RKO (cell line): ENCODE measurements around the gene MAP7D3.
"Not testable (repeated sequence)": the region's sequence is repeated elsewhere in the genome, so short reads cannot be mapped to it uniquely, and the experiment has no call there.

ENCODE experiments used
- DNase-seq: peaks from one replicate; pipeline ENCODE4 v3.0.0-alpha.2; 2016; ENCODE audit warnings: low spot score

MAP7D3 gene

DNA sequence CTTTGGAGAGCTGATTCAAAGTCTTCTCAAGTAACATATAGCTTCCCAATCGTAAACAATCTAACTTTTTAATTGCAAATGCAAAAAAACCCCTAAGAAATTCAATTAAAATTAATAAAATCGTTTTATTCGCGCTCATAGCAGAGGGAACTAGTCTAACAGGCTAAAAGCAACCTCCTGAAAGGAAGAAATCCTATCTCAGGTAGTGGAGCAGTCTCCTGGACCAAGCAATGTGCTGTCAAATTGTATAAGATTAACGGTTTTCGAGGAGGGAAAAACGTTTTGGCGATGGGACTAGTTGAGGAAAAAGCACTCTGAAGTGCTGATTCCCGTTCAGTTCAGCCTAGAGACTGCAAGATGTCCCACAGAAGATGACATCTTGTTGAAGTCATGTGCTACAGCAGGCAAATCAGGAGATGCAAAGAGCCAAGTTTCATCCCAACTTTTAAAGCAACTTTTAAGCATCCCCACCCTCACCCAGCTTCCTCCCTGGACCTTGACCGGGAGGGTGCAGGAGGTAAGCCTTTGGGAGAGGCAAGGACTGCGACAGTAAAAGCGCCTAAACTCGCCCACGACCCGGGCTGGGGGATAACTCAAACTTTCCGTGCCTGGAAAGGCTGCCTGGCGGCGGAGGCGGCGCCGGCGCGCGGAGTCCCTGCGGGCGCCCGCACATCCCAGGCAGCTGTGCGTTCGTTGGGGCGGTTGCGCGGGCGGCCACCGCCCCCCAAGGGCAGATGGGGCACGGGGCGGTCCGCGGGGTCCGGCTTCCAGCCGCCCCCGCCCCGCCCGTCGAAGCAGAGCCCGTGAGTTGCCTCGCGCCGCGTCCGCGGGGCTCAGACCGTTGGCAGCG is 784 bp downstream of the MAP7D3 start:
- peak; percentile 42 for DNase-seq

DNA sequence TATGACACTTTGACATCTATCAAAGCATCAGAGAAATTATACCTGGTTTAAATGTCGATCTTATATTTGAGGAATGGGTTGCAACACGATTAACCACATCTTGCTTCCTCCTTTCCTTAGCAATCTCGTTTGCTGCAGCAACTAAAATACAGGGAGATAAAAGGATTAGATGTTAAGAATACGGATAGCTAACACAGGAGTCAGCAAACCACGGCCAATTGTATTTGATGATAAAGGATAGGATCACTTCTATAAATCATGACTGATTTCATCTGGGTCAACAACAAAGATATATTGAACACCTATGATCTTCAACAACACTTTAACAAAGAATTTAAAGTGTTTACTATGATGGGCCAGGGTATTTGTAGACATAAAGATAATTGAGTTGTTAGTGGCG is 5.0 kb downstream of the MAP7D3 start:
- DNase-seq, result no peak

DNA sequence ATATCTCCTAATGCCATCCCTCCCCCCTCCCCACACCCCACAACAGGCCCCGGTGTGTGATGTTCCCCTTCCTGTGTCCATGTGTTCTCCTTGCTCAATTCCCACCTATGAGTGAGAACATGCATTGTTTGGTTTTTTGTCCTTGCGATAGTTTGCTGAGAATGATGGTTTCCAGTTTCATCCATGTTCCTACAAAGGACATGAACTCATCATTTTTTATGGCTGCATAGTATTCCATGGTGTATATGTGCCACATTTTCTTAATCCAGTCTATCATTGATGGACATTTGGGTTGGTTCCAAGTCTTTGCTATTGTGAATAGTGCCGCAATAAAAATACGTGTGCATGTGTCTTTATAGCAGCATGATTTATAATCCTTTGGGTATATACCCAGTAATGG is 13.4 kb downstream of the MAP7D3 start:
- DNase-seq, result not testable (repeated sequence)

DNA sequence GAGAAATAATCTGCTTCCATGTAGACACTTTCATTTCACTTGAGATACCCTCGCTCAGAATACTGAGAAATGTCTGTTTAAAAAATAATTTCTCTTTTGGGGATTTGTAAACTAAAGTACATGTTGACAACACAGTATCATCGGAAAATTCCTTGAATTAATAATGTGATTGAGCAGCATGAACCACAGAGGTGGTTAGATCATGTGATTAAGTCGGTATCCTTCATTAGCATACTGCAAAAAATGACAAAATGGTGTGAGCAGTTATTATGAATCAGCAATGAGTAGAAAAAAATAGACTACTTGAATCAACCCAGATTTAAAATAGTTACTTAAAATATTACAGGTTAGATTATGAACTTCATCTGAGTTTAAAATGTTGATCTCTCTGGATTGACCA is 14.1 kb downstream of the MAP7D3 start:
- no peak for DNase-seq

DNA sequence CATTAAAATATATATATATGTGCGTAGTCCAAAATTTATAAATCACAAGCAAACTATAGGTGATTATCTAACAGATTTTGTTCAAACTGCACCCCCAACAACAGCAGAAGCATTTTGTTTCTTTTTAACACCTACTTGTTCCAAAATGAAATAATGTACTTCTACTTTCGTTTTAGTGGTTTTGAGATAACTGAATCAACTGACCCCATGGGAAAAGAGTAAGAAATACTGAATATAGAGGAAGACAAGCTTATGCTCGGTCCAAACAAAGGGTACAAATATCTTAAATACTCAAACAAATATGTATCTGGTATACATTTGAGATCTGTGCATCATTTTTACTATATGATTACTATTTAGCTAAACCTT is 22.4 kb downstream of the MAP7D3 start:
- DNase-seq, result no peak

DNA sequence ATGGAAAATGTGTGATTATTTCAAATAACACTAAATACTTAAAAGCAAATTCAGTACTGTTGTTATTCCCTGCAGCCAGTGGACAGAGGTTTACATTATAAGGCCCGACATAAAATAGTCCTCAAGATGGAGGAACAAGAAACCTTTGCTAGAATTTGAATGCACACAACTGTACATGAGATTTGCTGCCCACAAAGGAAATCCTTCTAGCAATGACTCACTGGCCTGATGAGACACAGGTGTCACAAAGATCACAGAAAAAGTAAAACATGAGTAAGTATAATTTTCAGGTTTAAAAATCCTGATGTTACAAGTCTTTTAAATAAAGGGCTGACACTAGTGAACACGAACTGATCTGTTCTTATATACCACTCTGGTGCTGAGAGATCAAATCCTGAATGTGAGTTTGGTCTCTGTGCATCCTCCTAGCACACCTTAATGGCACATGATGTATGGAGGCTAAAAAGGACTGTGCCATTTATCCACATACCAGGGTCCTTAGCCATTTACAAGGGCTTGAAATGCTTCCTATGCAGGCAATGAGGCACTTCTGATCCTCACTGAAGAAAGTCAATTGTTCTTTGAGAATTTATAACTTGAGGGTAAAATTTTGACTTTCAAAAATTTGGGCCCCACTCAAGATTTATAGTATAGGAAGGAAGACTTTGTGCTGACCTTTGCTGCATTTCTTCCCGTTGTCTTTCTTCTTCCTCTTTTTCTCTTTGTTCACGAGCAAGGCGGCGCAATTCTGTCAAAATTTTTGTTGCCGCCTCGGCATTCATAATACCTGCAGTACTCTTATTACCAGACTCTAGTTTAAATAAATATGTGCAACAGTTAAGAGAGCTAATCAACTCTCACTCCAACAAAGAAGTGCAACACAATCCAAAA is 23.0 kb downstream of the MAP7D3 start:
- no peak for DNase-seq

DNA sequence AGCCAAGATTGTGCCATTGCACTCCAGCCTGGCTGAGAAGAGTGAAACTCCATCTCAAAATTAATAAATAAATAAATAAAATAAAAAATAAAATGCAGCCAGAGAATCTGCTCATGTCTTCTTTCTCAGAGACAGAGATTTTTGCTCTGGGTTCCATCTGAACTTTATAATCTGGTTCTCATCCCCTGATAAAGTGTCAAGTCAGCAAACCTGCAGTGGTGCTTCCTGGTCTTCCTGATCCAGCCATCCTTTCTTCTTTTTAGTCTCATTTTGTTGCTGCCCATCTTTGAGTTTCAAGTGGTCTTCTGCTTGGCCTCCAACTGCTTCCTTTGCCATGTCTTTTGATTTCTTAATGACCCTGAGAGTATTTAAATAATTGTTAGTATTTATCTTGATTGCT is 24.1 kb downstream of the MAP7D3 start:
- DNase-seq, result no peak

DNA sequence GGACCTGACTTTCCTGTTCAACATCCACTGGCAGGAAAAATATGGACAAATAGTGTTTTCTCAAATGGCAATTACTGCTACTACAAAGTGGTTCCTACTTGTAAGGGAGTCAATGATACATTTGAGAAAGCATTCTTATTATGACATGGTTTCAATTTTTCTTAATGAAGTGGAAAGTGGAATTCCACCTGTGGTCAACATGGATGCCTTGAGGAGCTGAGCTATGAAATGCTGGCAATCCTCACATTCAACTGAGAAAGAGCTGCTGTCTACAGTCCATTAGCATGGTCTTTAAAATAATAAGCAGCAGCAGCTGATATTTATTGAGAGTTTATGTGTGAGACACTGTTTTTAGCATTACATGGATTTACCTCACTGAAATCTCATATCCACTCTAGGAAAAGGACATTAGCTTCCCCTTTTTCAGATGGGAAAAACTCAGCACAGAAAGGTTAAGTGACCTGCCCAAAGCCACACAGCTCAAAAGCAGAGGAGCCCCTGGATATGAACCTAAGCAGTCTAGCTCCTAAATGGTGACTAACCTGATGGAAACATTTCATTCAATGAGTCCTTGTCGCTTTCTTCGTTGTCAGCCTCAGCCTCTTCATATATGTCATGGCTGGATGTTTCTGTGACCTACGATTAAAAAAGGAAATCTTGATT is 29.2 kb downstream of the MAP7D3 start:
- DNase-seq, result no peak

DNA sequence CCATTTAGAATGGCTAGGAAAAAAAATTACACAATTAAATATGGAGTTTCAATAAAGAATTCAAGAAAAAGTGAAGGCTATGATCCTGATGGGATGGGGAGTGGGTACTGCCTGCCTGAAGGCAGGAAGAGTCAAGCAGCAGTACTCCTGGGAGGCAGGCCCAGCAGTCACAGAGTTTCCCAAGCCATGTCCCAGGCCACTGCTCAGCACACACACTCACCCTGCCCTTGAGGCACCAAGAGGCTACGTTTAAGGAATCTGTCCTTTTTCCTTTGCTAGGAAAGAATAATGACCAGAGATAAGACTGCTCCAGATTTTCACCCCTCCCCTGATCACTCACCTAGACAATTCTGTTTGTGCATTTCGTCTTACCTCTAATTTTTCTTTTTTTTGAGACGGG is 30.2 kb downstream of the MAP7D3 start:
- no peak for DNase-seq

DNA sequence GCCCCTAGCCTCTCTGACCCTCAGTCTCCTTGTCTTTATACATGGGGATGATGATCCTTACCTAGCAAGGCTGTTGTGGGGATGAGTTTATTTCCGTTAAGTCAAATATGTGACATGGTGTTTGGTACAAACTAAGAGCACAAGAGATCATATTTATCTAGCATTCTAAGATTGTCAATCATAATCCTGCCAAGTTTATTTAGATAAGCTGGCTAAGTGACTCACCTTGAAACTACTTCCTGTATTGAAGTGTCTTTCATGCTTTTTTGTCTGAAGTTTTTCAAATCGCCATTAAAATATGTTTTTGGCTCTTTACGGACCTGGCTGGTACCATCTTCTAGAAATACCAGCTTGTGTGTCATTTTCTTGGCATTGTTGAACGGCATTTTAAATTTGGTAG is 30.7 kb downstream of the MAP7D3 start:
- no peak for DNase-seq

DNA sequence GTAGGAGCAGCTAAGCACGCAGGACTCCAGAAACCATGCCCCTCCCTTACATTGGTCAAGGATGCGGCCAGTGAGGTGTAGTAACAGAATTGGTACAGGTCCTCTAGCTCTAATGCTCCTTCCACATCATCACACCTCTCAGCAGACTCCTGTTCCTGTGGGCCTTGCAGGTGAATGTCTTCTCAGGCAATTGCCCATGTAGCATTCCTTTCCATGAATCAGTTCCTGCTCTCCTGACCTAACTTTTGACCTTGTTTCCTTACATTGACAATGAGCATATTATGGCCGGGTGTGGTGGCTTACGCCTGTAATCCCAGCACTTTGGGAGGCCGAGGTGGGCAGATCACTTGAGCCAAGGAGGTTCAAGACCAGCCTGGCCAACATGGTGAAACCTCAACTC is 31.3 kb downstream of the MAP7D3 start:
- DNase-seq, result no peak

DNA sequence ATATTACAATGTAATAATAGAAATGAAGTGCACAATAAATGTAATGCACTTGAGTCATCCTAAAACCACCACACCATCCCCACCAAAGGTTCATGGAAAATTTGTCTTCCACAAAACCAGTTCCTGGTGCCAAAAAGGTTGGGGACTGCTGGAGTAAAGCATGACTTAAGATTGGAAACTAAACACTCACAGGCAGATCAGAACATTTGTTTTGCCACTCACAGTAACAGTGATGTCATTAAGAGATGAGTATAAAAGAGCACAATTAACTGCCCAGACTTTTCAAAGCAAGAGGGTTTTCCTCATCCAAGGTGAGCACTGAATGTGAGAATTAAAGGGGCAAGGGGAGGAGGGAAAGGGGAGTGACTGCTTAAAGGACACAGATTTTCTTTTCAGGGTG is 35.6 kb downstream of the MAP7D3 start:
- no peak for DNase-seq

DNA sequence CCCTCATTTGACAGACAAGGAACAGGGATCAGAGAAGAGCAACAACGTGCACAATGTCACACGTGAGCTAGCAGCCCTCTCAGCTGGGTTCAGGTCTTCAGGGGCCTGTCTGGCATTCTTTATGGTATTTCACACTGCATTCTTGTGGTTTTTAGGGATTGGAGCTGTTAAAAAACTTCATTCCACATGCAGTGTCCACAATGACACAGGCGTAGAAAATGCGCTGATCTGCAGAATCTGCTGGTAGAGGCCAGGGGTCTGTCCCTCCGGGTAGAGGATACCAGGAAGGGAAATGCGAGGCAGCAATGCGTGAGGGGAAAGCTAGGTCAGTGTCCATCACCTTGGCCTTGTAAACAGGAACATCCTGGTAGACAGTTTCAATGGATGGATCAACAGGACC is 36.6 kb downstream of the MAP7D3 start:
- no peak for DNase-seq

DNA sequence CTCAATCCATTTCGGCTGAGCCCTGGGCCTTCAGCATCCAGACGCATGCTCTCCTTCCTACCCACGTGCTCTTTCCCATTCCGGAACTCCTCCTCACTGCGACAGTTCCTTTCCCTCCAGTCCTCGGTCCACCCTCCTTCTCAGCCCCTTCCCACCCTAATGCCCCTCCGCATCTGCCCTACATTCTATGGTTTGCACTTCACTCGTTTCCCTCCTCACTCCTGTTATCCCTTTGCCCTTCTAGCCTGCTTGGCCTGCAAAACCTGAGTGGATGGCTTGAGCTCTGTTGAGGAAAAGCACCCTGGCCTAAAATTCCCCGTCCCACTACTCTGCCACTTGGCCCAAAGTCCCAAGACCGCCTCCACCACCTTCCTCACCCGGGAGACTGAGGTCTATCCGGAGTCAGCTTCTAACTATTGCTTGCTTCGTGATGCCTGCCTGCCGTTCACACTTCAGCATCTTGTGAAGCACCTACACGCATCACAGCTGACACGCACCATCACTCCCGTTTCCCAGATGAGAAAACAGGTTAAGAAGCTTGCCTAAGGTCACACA is 38.6 kb downstream of the MAP7D3 start:
- DNase-seq, result no peak

DNA sequence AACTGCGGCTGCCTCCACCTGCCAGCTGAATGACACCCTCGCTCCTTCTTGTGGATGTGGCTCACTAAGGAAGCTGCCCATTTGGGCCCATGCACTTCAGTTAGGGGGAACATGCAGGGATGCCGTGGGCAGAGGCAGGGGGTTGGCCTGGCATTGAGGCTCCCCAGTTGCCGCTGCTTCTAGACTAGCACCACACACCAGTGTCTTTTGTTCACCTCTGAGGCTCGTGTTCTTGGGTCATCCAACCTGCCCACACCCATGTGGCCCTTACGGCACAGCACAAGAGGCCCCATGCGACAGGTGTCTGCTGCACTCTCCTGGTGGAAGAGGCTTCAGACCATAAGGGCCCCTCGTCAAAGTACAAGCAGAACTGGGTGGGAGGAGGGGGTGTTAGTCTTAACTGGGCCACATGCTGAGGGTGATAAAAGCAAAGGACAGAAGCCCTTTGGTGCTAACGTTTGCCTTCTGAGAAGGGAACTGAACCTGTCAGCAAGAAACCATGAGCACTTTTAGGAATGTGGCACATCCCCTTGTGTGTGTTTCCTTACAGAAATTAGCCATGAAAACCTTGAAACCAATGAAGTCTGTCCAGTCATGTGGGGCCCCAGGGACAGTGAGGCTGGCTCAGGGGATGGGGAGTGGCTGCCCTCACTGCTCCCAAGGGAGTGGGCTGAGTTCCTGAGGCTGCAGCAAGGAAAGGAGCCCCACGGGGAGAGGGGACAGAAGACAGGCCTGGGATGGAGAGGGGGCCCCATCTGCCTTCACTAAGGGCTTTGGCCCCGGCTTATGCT is 39.2 kb downstream of the MAP7D3 start:
- no peak for DNase-seq

DNA sequence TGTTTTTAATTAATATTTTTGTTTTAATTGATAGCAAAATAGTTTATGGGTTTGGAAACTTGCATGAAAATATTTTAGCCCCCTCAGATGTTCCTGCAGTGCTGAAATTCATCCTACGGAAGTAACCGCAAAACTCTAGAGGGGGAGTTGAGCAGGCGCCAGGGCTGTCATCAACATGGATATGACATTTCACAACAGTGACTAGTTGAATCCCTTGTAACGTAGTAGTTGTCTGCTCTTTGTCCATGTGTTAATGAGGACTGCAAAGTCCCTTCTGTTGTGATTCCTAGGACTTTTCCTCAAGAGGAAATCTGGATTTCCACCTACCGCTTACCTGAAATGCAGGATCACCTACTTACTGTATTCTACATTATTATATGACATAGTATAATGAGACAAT is 40.4 kb downstream of the MAP7D3 start:
- DNase-seq, result no peak

DNA sequence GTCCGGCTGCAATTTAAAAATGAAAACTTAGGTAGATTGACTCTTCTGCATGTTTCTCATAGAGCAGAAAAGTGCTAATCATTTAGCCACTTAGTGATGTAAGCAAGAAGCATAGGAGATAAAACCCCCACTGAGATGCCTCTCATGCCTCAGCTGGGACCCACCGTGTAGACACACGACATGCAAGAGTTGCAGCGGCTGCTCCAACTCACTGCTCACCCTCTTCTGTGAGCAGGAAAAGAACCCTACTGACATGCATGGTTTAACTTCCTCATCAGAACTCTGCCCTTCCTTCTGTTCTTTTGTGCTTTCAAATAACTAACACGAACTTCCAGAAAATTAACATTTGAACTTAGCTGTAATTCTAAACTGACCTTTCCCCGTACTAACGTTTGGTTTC is 41.0 kb downstream of the MAP7D3 start:
- DNase-seq, result no peak

DNA sequence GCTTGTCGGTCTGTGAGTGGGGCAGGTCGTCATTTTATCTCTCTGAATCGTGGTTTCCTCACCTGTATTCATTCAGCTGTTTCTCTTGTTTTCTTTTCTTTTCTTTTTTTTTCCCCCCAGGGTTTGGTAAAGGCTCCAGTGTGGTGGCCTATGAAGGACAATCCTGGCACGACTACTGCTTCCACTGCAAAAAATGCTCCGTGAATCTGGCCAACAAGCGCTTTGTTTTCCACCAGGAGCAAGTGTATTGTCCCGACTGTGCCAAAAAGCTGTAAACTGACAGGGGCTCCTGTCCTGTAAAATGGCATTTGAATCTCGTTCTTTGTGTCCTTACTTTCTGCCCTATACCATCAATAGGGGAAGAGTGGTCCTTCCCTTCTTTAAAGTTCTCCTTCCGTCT is 41.4 kb downstream of the MAP7D3 start:
- no peak for DNase-seq

DNA sequence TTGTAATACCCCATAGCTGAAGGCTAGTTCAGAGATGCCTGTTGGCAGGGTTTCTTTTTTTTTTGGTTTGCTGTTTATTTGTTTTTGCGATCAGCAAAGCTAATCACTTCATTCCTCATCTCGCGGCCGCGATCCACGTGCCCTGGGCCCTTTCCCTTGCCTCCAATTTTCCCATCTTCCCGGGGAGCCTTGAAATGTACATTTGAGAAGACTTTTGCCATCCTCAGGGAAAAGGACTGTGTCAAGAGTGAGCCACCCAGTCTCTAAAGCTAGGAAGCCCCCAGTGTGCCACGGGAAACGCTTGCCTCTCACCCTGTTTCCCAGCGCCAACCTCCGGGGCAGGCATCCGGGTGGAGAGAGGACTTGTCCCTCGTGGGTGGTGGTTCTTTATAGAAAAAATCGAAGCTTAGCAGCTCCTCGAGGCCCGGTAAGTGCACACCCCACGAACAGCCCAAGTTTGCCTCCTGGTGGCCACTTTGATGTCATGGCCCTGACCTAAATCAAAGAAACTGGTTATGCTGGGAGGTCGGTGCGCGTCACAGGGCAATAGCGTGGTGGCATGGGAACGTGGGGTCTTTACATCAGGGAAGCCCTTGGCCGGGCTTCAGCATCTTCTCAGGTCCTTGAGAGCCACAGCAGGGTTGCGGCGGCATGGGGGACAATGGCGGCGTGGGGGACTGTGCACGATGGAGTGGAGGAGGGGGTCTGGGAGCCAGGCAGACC is 42.0 kb downstream of the MAP7D3 start:
- no peak for DNase-seq

DNA sequence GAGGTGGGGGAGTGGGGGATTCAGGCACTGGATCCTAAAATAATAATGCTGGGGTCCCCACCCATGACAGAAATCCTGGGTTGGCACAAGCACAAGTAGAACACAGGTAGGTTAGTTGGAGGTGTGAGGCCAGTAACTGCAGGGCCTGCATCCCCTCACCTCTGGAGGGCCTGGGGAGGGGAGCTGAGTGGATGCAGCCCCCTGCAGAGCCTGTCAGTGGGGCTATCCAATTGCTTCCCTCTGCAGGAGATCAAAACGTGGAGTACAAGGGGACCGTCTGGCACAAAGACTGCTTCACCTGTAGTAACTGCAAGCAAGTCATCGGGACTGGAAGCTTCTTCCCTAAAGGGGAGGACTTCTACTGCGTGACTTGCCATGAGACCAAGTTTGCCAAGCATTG is 43.7 kb downstream of the MAP7D3 start:
- DNase-seq, result no peak

DNA sequence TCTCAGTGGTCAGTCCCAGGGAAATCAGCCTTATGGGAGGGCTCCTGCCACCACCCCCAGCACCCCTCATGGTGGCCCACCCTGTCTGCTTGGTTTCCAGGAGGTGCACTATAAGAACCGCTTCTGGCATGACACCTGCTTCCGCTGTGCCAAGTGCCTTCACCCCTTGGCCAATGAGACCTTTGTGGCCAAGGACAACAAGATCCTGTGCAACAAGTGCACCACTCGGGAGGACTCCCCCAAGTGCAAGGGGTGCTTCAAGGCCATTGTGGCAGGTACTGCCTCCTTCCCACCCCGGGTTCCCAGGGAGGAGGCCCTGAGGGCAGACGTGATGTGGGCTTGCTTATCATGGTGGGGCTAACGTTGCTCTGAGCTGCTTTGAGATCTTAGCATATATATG is 44.3 kb downstream of the MAP7D3 start:
- no peak for DNase-seq
